HL-60 (cell line): ENCODE data around the gene C1orf167.

Experiments used
- GABPA ChIP-seq: IDR thresholded peaks from 2 replicates; pipeline ENCODE4 v1.6.1; 2012; ENCODE audit warnings: low read depth
- POLR2AphosphoS5 ChIP-seq: IDR thresholded peaks from 2 replicates; pipeline ENCODE4 v1.6.1; 2012; ENCODE audit warnings: low read depth
- SPI1 ChIP-seq: IDR thresholded peaks from 2 replicates; pipeline ENCODE4 v1.6.1; 2012; ENCODE audit warnings: low read depth, mild to moderate bottlenecking, borderline replicate concordance
- TF ChIP-seq, protein P1 (sequence below): IDR thresholded peaks from one replicate; pipeline ENCODE4 v1.5.1; 2011; ENCODE audit warnings: low read length, control low read depth, inconsistent platforms; ENCODE audit not compliant: insufficient read depth

DNA sequence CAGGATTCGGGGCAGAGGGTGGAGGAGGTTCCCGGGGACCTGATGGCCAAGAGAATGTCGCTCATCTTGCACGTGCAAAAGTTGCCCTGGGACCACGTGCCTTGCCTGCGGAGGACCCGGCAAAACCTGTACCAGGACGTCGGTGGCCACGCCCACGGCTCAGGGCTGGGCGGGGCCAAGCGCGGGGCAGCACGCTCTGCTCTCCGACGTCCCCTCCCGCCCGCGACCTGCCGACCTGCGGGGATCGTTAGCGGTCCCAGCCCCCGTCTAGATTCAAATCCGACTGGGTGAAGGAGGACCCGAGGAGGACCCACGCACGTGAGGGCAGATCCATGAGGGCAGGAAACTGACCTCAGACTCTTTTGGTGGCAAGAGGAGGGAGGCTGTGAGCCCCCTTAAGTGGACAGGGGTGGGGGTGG, at the start of gene C1orf167:
- TF ChIP-seq, protein P1, sequence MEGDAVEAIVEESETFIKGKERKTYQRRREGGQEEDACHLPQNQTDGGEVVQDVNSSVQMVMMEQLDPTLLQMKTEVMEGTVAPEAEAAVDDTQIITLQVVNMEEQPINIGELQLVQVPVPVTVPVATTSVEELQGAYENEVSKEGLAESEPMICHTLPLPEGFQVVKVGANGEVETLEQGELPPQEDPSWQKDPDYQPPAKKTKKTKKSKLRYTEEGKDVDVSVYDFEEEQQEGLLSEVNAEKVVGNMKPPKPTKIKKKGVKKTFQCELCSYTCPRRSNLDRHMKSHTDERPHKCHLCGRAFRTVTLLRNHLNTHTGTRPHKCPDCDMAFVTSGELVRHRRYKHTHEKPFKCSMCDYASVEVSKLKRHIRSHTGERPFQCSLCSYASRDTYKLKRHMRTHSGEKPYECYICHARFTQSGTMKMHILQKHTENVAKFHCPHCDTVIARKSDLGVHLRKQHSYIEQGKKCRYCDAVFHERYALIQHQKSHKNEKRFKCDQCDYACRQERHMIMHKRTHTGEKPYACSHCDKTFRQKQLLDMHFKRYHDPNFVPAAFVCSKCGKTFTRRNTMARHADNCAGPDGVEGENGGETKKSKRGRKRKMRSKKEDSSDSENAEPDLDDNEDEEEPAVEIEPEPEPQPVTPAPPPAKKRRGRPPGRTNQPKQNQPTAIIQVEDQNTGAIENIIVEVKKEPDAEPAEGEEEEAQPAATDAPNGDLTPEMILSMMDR = no peak
- TF ChIP-seq SPI1 = no peak
- no peak for TF ChIP-seq POLR2AphosphoS5
- TF ChIP-seq GABPA = no peak
